ENCODE results near the gene GPR15LG.
A peak's percentile ranks its signal among the peaks of the same experiment; 100 is the strongest.

Gene GPR15LG

GRCh38 chr10:84194424-84195043 lies 20.9 kb downstream of the GPR15LG start, which contains the start of gene CDHR1:
CDHR1 (plus strand) TSS chr10:84194537; CDS start chr10:84194761, 224 bp downstream.
- peak; percentile 70 for DNase-seq

DNA sequence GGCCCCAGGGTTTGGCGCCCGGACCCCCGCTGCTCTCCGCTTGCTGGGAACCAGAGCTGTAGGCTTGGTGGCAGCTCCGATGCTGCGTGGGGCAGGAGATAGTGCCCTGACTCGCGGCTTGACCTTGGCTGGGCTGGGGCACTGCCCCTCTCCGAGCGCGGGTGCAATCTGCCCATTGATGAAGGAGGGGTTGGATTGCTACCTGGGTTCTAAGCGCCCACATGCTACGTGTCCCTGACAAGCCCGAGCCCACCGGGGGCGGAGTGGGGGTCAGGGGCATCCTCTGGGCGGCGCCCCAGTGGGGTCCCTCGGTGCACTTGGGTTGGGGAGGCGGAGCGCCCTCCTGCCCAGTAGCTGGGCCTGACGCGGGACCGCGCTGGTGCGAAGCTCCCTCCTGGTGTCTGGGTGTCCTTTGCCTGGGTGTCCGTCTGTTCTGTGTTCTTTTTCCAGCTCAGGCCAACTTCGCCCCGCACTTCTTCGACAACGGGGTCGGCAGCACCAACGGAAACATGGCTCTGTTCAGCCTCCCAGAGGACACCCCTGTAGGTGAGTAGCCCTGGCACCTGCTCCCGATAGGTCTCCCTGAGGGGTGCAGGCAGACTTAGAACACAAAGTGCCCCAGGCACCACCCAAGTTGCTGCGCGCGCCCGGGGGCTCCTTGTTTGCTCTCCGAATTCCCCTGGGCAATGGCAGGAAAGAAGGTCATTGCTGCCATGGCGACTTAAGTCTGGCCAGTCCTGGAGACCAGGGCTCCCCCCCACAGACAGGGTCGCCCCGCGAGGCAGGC lies 21.6 kb downstream of the GPR15LG start:
- DNase-seq = no peak

GRCh38 chr10:84196083-84196482 lies 22.5 kb downstream of the GPR15LG start:
- DNase-seq = no peak

DNA sequence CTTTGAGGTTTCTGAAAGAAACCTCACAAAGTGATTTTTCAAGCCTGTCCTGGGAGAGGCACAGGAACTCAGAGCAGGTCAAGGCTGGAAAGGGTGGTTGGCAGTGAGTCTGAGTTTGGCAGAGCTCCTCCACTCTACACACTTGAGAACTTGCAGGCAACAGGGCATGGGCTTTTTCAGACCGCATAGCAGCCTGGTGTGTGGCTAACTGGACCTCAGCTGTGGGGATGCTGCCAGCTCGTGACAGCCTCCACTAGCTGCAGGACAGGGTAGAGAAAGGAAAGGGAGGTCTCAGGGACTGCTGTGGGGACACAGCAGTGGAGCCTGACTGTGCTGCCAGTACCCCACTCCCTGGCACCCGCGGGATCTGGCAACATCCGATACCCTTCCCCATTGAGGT lies 23.3 kb downstream of the GPR15LG start:
- no peak for DNase-seq

DNA sequence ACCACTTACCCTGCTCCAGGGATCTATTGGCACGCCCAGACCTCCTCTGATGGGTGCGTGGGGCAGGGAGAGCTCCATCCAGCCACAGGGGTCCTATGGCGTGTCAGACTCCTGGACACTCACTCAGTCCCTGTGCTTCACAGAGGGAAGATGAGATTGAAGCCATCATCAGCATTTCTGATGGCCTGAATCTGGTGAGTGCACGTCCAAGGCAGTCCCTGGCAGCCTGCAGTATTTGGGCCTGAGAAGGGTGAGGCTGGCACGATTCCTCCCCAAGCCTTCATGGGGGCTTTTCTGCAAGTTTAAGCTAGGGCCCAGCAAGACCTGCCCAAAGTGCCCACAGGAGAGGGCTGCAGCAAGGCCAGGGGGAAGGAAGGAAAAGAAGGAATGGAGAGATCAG lies 24.0 kb downstream of the GPR15LG start:
- no peak for DNase-seq

GRCh38 chr10:84198206-84198915 lies 24.8 kb downstream of the GPR15LG start:
- no peak for DNase-seq

DNA sequence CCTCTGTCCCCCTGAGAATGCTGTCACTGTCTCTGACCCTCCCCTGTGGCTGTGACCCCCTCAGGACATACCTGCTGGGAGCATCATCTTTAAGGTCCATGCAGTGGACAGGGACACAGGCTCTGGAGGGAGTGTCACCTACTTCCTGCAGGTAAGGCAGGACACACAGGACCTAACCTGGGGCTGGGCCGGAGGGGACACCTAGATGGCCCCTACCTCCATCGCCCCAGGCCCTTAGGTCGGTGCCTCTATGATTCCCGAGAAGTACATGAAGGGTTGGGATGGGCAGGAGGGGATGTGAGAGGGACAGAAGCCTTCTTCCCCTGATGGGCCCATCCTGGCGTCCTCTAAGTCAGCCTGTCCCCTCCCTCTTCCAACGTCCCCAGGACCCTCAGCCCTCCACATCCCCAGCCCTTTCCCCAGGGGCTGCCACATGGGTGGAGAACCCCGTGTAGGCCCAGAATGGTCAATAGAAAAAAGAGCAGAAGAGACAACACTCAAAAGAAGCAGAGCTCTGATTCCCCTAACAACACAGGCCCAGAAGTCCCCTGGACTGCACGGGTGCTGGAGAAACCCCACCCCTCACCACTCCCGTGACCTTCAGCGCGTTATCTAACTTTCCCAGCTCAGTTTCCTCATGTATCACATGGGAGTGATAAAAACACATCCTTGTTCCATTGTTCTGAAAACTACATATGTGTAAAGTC lies 27.1 kb downstream of the GPR15LG start:
- DNase-seq = no peak

DNA sequence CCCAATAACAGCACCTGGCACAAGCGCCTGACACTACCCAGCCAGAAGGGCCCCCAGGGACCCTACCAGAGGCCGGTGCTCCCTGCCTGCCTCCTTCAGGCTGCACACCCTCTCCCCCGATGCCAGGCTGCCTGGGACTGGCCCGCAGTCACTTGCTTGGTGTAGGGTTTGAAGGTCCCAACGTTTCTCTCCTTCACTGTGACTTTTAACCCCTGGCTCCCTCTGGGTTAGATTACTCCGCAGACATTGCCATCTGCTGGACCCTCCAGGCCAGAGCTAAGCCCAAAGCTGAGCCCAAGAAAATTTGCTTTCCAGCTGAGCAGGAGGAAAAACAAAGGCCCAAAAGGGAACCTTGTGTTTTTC lies 27.6 kb downstream of the GPR15LG start:
- DNase-seq = no peak

GRCh38 chr10:84201682-84202081 lies 28.1 kb downstream of the GPR15LG start:
- no peak for DNase-seq

- DNase-seq = no peak
Observed at GRCh38 chr10:84202349-84202748, 28.7 kb downstream of the GPR15LG start.

DNA sequence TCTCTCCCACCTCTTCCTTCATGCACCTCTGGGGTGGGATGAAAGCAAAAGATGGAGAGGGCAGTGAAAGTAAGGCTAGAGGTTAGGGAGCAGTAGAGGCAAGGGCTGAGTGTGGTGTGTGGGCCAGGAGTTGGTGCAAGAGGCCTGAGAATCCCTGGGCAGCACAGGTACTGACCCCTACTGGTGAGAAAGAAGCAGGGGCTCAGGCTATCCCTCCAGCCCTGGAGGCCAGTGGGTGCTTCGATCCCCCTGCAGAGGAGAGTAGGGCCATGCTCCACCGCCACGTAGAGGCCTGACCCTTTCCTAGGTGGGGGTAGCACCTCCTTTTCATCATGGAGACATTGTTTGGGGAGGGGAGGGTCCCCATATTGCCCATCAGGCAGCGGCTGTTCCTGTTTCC lies 30.5 kb downstream of the GPR15LG start:
- no peak for DNase-seq

GRCh38 chr10:84204610-84205009 lies 31.0 kb downstream of the GPR15LG start:
- no peak for DNase-seq

DNA sequence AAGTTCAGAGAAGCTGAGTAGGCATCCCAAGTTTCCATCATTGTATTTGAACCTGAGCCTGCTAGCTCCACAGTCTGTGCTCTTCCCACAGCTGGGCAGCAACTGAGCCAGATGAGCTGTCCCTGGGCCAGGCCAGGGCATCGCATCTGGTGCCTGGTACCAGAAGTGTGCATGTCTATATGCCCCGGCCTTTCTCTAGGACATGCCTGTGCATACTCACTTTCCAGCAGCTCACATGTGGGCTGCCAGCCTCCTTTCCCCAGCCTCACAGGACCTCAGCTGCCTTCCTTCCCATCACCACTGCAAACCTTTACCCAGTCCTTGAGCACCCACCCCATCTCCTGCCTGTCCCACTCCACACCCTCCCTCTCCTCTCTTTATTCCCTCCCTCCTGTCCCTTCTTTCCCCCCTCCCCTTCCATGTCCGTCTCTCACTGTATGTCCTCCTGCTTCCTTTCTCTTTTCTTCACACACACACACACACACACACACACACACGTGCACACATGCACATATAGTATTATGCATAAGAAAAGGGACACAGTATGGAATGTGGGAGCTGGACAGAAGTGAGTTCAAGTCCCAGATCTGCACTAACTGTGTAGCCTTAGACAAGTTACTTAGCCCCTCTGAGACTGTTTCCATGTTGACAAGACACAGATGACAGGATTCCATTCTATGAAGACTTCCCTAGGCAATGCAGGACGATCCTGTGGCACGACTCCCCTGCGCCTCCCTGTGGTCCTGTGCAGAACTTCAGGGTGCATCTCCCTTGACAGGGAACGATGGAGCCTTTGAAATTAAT lies 31.6 kb downstream of the GPR15LG start:
- peak; percentile 70 for DNase-seq

DNA sequence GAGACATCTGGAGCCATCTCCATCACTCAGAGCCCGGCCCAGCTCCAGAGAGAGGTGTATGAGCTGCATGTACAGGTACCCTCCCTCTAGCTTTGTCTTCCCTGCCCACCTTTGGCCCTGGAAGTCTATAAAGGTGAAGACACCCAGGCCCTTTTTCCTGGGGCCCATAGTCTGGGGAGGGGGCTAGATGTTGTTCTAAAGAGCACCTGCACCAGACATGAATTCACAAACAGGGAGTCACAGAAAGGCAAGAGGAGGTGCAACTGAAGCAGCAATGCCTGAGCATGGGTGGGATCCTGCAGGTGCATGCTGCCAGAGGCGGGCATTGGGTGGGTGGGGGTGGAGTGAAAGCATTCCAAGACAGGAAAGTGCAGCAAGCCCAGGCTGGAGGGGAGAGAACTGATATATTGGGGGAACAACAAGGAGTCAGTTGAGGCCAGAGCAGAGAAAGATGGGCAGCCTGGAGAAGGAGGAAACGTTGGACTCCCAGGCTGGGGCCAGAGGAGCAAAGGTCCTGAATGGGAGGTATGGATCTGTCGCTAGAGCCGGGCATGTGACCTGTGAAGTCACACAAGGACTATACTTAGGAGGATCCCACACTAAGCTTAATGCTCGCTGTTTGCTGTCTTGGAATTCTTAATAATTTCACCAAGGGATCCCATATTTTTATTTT lies 32.4 kb downstream of the GPR15LG start:
- DNase-seq = no peak

DNA sequence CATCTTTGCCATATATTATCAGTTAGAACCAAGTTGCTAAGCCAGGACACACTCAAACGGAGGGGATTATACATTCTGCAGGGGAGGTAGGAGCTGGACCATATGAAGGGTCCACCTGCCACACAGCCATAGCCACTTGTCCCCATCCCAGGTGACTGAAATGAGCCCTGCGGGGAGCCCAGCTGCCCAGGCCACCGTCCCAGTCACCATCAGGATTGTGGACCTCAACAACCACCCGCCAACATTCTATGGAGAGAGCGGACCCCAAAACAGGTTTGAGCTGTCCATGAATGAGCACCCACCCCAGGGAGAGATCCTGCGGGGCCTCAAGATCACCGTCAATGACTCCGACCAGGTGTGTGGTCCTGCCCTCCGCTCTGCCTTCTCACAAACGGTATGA lies 34.4 kb downstream of the GPR15LG start:
- no peak for DNase-seq

GRCh38 chr10:84211566-84211965 lies 38.0 kb downstream of the GPR15LG start:
- no peak for DNase-seq

DNA sequence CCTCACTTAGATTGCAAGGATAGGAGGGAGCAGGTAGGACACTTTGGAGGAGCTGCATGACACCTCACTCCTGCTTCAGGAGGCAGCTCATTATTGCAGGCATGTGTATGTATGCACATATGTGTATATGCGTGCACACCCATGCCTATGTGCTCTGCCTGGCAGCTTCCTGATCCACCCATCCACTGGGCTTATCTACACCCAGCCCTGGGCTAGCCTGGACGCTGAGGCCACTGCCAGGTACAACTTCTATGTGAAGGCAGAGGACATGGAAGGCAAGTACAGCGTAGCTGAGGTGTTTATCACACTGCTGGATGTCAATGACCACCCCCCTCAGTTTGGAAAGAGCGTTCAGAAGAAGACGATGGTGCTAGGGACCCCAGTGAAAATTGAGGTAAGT lies 38.4 kb downstream of the GPR15LG start:
- no peak for DNase-seq

- no peak for DNase-seq
Observed at GRCh38 chr10:84213076-84213475, 39.5 kb downstream of the GPR15LG start.

GRCh38 chr10:84214046-84214572 lies 40.5 kb downstream of the GPR15LG start:
- DNase-seq = no peak

DNA sequence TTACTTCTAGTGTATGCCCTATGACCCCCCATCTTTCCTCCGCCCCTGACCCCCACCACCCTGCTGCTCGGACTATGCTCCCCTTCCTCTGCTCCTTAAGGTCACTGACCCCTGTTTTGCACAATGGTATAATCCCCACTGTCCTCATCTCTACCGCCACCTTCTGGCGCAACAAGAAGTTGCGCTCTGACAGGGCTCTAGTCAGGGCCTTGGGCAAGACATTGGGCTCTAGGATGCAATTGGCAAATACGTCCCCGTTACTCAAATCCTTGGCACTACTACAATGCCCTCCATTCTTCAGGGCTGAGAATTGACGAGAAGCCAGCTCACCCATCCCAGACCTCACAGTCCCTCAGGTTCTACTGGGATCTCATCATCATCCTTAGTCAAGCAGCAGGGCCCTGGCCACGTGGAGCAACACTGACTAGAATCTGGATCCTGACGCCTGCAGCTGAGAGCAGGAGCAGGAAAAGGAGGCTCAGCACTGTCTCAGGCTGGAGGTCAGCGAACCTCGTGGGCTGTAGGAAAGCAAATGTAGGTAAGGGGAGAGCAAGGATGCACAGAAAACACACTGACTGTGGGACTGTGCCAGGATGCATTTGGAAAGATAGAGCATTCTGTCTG lies 41.1 kb downstream of the GPR15LG start:
- no peak for DNase-seq

- no peak for DNase-seq
Observed at GRCh38 chr10:84216834-84217233, 43.2 kb downstream of the GPR15LG start.

All from retina (tissue), 1 donor.